Right ventricle myocardium inferior (tissue), 1 donor: ENCODE data around the gene ALDH1A1. TPM values are rescaled to one million over a fixed set of nuclear protein-coding genes. Genes with fewer than 3 reads are reported as not detected.

Experiments used
- ATAC-seq: fragments of 200-7000 bp; cut with Tn5 transposase; one replicate; pipeline ENCODE4 v1.9.1; 2020; ENCODE audit warnings: mild to moderate bottlenecking, moderate library complexity
- DNase-seq: peaks from one replicate; pipeline ENCODE4 v3.0.0; 2021; ENCODE audit errors: missing footprints
- intact Hi-C: fragments of 100-400 bp; cut with DNase I; formaldehyde crosslinking; loops from one replicate; pipeline ENCODE4 v1.11.0; 2022
- total RNA-seq: library from RNA; stranded (reverse); fragmentation: NEBNext Ultra II Directional; extraction: Animal tissue kit (Norgen Biotek cat#: 25700); gene quantifications from one replicate; pipeline ENCODE4 v1.2.1, GENCODE V29; 2021
- donor health status: DM: no; HTN: yes; CAD: no; lungs with severe emphysema.

Gene ALDH1A1
- total RNA-seq, 1 donor from 2014 or later: 25.7 TPM

GRCh38 chr9:72905514-72906480 is 47.1 kb downstream of the ALDH1A1 start:
- intact Hi-C loops: no loop called here
- ATAC-seq: no peak

DNA sequence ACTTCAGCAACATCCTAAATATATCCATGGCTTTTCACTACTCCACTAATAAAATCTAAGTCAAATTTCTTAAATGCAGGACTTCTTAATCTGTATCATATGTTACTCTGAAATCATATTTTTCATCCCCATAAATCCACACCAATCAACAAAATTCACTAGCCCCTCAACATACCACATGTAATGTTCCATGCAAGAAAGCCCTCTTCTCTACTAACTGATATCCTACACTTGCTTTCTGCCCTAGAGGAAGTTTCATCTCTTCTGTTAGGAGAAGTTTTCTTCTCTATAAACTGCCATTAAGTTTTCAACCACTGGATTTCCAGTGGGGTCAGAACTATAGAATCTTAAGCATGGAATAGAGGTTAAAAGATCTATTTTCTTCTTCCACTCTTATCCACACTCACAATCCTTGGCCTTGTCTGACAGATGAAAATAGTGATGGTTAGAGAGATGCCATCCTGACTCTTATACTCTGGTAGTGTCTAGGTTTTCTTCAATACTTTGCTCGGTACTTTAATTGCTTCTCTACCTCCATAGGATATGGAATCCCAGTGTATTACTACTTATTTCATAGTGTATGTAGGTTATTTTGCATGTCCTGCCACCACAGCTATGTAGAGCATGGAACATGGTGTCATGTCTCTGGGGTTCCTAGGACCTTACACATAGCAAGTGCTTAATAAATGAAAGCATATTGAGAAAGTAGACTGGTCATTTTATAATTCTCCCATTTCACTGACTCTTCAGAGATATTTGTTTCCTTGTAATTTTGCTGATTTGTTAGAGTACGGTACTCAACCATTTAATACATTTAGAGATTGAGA is 48.4 kb downstream of the ALDH1A1 start:
- ATAC-seq: no peak

More at GRCh38 chr9:72905514-72906480, 47.1 kb downstream of the ALDH1A1 start:
- DNase-seq: no peak

DNA sequence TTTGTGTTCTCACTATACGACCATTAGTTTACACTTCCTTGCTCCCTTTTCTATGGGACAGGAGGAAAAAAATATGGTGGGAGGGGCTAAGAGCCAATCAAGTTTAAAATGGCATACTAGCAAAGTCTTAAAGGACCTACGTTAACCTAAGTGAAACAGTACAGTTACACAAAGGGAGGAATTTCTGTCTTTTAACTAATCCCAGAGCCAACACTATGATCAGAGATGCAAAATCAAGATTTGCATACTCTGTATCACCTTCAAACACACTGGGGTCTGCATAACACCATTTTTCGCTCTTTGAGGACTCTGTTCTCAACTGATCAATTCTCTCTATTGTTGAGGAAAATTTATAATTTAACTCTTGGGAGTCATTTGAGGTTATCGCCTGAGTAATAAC is 49.8 kb downstream of the ALDH1A1 start:
- no peak for ATAC-seq
- intact Hi-C loops: no loop called here
- DNase-seq: no peak

More for the DNA sequence above, 48.4 kb downstream of the ALDH1A1 start:
- DNase-seq: no peak
- intact Hi-C loops: no loop called here

- intact Hi-C loops: no loop called here
- DNase-seq (no peak), ATAC-seq (no peak)
Observed at GRCh38 chr9:72902268-72902667, 50.6 kb downstream of the ALDH1A1 start.

DNA sequence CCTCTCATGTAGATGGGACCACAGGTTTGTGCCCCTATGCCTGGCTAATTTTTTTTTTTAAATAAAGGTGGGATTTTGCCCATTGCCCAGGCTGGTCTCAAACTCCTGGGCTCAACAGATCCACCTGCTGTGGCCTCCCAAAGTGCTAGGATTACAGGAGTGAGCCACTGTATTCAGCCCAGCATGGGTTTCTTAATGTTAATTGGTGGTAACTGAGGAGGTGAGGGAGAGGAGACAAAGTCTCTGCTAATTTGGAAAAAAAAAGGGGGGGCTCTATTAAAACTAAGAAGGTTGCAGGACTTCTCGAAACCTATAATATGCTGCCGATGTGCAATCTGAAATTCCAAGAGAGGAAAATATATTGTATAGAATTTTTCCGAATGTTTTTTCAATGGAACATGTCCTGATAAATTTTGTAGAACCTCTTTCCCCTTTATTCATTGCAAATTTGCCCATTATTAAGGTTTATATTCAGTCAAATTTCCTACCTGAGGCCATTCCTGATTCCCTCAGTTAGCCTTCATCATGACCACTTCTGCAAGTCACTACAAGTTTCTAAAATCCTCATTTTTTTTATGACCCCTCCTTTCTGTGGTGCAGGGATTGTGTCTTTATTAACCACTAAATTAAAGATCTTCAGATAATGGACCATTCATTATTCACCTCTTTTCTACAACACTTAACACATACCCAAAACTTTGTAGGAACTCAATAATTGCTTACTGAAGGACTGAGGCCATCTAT is 52.9 kb downstream of the ALDH1A1 start:
- ATAC-seq: no peak

DNA sequence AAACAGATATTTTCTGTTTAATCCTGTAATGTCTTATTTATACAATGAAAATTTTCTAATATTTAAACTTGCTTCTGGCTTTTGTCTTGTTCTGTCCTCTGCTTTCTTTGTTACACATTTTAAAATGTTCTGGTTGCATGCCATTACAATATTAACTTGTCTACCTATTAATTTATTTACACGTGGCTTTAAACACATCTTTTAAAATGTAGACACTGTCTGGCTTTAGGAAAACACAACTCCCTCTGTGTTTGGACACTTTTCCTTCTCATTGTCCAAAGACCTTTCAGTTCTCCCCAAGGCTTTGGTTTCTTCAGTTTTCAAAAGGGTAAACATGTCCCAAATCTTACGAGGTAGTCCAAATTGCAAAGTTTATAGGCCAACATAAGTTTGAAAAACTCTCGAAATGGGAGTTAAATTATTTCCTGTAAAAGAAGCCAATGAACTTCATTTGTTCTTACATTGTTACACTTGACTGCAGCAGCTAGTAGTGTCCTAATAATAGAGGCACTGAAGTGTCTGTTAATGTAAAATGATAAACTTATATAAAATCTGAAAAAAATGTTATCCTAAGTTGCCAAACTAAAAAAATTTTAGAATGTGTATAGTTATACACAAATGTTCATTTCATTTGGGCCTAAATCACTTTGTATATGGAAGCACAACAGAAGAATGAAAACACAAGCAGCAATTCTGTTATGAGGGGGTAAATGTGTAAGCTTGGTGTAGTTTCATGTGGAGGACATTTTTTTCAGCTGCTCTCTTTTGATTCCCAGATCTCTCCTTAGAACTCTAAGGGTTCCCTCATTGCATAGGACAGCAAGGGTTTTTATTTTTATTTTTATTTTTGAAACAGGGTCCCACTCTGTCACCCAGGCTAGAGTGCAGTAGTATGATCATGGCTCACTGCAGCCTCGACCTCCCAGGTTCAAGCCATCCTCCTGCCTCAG is 53.8 kb downstream of the ALDH1A1 start:
- intact Hi-C loops: no loop called here
- no peak for ATAC-seq

More for the DNA sequence above, 52.9 kb downstream of the ALDH1A1 start:
- no peak for DNase-seq
- intact Hi-C loops: no loop called here

DNA sequence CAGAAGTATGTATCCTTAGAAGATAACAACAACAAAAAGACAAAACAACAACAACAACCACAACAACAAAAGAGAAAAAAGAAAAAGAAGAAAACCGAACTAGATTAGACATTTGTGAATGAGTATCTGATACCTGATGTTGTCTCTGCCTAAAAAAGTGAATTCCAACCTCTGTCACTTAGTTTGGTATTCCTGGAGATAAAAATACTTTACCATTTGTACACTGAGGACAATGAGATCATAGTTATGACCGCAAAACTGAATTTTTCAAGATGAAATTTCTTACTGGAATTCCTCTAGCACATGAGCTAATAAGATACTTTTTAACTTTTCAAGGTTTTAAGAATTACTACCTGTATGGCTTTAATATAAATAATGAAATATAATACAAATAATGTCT is 54.5 kb downstream of the ALDH1A1 start:
- intact Hi-C loops: no loop called here
- no peak for ATAC-seq

More for the DNA sequence above, 53.8 kb downstream of the ALDH1A1 start:
- DNase-seq: no peak

DNA sequence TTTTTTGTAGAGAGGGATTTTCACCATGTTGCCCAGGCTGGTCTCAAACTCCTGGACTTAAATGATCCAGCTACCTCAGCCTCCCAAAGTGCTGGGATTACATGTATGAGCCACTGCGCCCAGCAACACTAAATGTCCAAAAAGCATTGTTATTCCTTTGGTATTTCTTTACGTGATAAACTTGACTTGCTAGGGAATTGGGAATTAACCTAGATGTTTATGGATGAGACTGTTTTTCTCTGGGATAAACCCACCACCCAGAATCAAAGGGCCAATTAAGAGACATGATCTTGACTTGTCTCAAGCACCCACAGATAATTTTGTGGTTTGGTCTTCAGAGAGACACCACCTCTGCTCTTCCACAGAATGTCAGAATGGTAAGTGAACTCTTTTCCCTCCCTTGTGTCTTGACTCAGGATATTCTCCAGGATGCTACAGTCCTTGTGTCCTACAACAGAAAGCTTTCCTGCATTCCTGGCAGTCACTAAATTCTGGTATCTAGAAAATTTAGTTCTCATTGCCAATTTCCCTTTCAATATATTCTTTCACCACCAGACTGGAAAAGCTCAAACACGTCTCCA is 55.7 kb downstream of the ALDH1A1 start:
- intact Hi-C loops: no loop called here
- DNase-seq (no peak), ATAC-seq (no peak)

More for the DNA sequence above, 54.5 kb downstream of the ALDH1A1 start:
- no peak for DNase-seq

DNA sequence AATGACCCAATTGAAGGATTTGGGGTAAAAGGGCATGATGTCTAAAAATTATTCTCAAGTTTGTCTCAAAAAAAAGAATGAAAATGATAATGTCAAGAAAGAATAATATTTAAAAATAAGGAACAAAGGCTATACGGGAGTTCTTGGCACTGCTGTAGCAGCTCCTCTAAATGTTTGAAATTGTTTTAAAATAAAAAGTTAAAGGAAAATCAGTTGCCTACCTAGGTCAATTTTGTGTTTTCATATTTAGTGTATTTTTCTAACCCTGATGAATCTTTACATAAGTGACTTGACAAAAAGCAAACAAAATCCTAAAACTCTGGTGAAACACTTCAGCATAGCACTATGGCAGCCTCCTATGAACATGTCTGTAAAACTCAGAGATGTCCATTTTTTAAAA is 56.4 kb downstream of the ALDH1A1 start:
- intact Hi-C loops: no loop called here
- no peak for ATAC-seq
- no peak for DNase-seq

DNA sequence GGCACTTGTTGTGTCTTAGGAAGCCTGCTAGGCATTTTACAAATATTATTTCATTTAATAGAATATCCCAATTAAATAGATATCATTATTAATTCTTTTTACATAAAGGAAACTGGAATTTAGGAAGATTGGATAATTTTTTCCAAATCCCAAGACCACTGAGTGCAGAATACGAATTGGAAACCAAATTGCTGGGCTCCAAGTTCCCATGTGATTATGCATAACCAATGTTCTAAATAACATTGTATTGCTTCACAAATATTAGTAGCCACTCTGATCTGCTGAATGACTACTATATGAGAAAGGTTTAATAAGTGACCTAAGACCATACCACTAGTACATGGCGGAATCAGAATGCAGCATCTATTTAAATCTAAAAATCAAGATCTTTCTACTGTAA is 57.7 kb downstream of the ALDH1A1 start:
- intact Hi-C loops: no loop called here
- no peak for ATAC-seq
- no peak for DNase-seq

DNA sequence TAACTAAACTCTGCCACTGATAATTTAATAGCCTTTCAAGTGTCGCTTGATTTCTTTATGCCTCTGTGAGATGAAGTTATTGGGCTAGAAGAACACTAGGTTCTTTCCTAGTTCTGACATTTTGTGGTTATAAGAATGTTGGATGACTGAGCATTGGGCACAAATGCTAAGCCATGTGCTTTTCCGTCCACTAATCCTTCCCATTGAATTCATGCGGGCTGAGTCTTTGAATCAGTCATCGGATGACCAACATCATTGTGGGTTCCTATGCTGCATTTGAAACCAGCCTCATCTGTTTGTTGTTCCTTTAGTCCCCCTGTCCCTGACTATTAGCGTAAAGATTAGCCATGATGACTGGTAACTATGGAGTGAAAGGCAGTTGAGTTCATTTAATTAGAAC is 58.5 kb downstream of the ALDH1A1 start:
- intact Hi-C loops: no loop called here
- ATAC-seq: no peak
- DNase-seq: no peak

GRCh38 chr9:72893437-72893836 is 59.4 kb downstream of the ALDH1A1 start:
- ATAC-seq (no peak), DNase-seq (no peak)
- intact Hi-C loops: no loop called here

DNA sequence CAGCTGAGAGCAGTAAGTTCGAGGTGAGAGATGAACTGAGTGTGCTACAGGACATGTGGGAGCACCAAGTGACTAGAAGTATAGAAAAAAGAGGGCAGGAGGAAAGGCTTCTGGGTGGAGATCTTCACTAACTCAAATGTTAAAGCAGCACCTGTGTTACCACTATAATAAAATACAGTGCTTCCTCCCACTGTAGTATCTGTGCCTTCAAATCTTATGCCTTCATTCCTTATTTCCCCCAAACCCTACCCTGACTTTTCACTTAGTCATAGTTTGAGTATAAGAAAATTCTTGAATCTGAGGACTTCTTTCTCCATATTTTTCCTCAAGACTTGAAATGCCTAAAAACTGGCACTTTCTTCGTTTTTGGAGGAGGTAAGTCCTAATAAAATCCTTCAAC is 61.8 kb downstream of the ALDH1A1 start:
- DNase-seq (no peak), ATAC-seq (no peak)
- intact Hi-C loops: no loop called here

DNA sequence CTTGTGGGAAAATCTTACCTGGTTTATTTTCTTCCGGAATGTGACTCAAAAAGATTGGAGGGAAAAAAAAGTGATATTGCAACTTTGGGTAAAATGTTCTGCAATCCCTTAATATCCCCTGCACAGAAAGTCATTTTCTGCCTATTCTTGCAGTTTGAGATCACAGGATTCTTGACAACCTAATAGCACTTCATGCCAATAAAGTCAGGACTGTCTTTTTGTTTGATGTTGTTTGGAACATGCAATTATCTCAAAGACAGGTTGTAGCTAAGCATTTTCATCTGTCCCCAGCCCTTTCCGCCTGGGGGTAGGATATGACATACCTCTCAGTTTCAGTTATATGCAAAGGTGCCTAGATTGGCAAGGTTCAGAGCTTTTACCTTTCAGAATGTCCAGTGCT is 63.9 kb downstream of the ALDH1A1 start:
- intact Hi-C loops: no loop called here
- ATAC-seq: no peak
- DNase-seq: no peak

GRCh38 chr9:72888067-72888466 is 64.8 kb downstream of the ALDH1A1 start:
- no peak for DNase-seq
- intact Hi-C loops: no loop called here
- ATAC-seq: no peak

- ATAC-seq: no peak
- intact Hi-C loops: no loop called here
Observed at GRCh38 chr9:72886386-72886785, 66.5 kb downstream of the ALDH1A1 start.

DNA sequence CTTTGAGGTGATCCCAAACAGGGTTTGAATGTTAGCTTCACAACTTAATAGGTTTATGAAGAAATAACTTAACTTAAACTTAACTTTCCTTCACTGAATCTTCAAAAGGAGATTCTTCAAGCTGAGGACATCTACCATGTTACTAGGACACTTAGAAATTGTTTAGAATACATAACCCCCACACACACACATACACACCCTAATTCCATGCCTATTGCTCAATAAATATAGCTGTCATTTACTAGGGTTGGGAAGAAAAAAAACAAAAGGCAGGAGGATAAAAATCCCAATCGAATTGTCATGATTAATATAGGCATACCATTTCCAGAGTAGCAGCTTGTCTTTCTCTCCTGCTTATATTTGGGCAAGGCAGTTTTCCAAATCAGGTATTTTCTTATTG is 68.3 kb downstream of the ALDH1A1 start:
- ATAC-seq: no peak

More at GRCh38 chr9:72886386-72886785, 66.5 kb downstream of the ALDH1A1 start:
- DNase-seq: no peak

DNA sequence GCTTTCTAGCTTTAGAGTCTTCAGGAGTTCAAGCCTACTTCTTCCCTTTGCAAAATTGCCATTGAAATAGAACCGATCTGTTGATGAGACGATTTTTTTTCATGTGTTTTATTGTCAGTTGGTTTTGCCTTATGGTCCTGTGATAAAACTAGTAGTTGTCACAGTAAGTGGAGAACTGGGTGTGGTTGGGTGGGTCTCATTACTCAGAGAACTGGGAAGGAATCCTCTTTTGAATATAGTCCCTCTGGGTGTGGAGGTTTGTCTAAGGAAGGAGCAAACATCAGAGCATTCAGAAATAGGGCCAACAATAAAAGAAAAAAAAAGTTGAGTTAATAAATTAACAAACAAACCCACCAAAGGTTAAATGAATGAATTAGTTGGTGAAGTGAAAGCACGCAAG is 69.0 kb downstream of the ALDH1A1 start:
- no peak for ATAC-seq
- intact Hi-C loops: no loop called here
- no peak for DNase-seq

More for the DNA sequence above, 68.3 kb downstream of the ALDH1A1 start:
- DNase-seq: no peak
- intact Hi-C loops: no loop called here
